ENCODE results near the gene MRC2.
A peak's percentile ranks its signal among the peaks of the same experiment; 100 is the strongest.

MRC2 gene

DNA sequence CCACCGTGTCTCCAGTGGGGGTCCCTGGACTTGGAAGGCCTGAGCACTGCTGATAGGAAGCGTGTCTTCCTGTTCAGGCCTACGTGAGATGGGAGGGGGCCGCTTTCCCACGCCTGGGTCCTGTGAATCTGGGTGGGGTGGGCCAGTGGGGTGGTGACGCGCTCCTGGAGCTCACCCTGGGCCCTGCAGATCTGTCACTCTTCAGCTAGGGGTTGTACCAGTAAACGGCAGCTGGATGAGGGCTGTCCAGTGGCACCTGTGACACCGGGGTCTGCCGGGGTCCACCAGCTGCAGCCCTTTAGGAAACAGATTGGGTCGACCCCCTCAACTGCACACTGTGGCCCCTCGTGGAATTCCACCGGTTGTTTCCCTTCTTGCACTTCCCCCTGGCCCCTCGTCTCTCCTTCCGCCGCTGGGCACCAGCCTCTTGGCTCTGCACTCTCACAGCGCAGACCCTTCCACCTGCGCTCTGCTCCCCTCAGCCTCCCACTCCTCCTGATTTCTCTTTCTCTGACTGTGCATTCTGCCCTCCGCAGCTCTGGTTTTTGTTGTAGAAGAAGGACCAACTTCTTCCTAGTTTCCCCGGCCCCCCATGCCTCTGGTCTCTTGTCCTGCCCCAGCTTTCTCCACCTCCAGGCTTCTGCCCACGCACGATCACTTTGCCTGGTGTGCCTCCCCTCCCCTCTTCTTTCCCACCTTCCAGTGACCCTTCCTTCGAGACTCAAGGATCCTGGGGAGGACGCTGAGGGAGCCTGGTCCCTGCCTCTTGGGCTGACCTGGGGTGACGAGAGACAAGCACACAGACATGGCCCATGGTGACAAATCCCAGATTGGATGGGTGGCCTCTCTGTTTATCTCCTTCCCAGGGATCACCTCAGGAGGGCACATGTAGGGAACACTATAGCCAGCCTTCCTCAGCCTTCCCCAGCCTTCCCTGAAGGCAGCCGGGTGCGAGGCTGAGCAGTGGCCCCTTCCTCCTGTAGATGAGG is 4.8 kb downstream of the MRC2 start:
- DNase-seq = no peak

DNA sequence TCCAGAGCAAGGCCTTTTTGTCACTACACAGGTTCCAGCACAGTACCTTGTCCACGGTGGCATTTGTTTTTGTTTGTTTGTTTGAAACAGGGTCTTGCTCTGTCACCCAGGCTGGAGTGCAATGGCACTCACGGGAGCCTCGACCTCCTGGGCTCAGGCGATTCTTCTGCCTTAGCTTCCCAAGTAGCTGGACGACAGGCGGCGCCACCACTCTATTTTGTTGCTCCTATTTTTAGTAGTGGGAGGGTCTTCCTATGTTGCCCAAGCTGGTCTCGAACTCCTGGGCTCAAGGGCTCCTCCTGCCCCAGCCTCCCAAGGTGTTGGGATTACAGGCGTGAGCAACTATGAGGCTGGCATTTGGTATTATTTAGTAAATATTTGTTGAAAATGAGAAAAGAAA is 10.3 kb downstream of the MRC2 start:
- DNase-seq = no peak

DNA sequence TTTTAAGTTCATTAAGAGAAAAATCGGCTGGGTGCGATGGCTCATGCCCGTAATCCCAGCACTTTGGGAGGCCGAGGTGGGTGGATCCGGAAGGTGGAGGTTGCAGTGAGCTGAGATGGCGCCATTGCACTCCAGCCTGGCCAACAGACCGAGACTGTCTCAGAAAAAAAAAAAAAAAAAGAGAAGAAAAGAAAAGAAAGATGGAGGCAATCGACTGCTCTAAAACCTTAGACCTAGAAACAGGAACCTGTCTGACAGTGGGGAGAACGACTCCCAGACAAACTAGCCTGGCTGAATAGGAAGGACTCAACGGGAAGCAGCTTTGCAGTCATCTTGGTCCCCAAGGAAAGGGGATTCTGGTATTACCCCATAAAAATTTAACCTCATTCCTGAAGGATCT is 13.7 kb downstream of the MRC2 start:
- no peak for DNase-seq

DNA sequence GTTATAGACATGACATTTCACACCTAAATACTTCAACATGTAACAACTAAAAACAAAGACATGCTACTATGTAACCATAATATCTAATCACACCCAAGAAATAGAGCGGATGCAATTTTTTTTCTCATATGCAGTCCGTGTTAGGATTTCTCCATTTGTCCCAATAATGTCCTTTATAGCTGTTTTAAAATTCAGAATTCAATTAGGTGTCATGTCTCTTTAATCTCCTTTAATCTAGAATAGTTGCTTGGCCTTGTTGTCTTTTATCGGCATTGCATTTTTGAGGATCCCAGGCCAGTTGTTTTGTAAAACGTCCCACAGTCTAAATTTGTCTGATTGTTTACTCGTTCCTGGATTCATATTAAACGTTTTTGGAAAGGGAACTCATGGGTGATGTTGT is 14.5 kb downstream of the MRC2 start:
- no peak for DNase-seq

DNA sequence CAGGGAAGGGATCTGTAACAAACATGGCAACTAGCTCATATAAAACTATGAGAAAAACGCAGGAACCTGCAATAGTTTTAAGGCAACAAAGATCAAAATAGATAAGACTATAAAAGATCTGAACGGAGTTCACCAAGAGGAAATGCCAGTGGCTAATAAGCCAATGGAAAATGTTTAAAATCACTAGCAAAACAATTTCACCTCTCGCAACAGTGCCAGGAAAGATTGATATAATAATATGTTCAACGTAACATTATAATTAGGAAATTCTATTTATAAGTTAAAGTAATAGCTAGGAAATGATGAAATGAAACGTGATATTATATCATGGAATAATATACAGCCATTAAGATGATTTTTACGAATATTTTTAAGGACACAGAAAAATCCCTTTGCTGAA is 16.0 kb downstream of the MRC2 start:
- no peak for DNase-seq

DNA sequence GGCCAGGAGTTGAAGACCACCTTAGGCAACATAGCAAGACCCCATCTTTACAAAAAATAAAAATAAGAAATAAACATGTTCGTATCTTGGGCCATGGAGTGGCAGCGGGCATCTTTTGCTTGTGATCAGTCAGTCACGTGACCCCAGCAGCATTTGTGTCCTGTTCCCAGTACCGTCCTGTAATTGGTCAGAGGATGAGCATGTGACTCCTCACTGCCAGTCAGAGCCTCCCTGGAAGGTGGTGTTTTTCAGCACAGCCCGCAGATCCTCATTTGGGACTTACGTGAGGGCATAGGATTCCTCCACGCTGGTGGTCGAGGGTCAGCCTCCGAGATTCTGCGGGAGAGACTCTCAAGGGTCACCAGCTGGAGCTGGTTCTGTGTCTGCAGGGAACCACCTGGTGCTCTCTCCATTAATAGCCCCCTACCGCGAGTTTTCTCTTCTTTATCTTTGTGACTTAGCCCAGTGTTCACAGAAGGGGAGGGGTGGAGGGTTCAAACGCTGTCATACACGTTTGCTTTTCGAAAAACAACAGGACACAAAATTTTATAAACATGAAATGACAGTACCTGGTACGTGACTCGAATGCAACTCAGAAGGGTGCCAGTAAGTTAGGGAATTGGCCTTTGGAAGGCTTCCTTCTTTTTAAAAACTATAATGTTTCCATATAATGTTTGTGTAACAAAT is 17.2 kb downstream of the MRC2 start:
- no peak for DNase-seq

DNA sequence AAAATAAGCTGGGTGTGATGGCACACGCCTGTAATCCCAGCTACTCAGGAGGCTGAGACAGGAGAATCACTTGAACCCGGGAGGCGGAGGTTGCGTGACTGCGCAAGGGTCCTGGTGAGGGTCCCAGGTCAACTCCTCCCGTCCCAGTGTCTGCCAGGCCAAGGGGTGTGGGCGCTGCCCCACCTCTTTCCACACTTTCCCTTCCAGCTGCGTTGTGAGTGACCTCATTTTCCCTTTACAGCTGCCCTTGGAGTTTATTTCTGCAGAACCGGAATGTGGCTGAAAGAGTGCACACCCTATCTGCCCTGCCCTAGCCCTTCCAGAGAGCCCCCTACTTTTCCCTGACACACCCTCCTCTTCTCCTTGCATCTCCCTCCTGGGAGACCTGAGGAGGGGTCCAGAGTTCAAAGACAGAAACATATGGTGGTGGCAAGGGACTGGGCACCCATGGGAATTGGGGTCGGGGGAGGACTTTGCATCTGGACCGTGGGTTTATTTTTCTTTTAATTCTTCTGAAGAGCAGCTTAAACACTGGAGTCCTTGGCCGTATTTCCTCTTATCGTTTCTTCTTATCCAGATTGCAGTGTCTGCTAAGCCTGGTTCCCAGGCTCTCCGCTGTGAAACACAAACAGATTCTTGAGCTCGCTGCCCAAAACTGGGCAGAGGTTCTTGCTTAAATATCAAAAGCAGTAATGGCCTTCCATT is 20.9 kb downstream of the MRC2 start:
- no peak for DNase-seq

DNA sequence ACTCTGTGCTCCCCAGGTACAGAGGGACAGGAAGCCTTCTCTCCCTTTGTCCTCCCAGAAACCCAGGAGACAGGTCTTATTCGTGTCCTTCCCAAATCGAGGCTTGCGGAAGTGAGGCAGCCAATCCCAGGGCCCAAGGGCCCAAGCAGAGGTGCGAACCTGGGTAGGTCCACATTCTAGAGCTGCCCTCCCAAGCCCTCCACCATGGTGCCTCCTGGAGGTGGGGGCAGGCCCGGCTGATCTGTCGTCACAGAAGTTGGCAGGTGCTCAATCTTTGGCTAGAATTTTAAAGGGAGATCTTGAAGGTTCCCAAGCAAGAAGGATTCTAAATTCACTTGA is 21.5 kb downstream of the MRC2 start:
- DNase-seq = no peak

DNA sequence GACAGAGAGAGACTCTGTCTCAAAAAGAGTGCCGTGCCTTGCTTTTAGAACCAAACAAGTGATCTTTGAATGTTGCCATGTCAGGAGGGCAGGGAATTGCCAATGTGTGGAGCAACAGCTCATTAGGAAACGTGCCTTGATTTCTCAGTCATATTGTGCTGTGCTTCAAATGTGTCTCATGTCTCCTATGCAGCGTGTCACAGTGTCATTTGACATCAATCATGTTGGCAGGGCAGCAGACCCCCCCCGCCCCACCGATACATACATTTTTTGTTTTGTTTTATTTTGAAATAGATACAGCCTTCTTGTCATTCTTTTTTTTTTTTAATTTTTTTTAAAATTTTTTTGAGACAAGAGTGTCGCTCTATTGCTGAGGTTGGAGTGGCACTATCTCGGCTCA is 22.1 kb downstream of the MRC2 start:
- DNase-seq = no peak

DNA sequence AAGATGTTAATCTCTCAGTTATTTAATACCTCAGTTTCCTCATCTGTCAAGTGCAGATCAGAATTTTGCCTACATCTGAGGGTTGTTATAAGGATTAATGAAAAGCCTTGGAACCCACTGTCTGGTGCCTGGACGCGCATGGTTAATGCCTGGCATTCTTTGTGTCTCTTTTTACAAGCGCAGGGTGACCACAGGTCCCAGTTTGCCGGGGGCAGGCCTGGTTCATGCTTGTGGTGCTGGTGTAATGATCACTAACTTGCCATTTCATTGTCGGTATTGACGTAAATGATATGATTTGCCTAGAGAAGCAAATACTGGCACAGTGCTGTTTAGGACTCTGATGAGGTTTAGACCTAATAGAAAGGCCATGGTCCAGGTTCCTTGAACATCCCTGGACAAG is 23.1 kb downstream of the MRC2 start:
- DNase-seq = no peak

DNA sequence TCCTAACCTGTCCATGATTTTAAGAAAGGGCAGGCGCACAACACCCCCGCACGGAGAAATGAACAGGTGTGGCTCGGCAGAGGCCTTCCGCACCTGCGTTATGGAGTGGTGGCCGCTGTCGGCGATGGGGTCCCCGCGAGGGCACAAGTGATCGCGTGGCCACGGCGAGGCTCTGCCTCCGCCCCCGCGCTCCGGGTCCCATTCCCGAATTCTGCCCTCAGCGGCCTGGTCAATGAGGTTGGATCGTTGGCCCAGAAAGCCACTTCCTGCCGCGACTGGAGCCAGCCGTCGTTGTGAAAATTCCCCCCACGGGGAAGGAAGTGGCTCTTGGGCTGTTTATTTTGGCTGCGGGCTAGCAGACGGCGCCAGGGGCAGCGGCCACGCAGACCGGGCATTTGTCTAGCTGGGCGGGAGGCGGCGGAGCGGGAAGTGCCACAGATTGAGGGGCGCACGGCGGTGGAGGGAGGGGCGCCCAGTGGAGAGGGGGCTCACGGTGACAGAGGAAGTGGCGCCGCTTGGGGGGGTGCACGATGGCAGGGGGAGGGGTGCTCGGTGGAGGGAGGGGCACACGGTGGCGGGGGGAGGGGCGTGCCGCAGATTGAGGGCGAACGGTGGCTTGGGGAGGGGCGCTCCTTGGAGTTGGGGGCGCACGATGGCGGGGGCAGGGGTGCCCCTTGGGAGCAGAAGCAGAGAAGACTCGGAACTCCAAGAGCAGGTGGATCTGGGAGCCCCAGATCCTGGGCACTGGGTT is 25.0 kb downstream of the MRC2 start:
- DNase-seq = peak; percentile 19

DNA sequence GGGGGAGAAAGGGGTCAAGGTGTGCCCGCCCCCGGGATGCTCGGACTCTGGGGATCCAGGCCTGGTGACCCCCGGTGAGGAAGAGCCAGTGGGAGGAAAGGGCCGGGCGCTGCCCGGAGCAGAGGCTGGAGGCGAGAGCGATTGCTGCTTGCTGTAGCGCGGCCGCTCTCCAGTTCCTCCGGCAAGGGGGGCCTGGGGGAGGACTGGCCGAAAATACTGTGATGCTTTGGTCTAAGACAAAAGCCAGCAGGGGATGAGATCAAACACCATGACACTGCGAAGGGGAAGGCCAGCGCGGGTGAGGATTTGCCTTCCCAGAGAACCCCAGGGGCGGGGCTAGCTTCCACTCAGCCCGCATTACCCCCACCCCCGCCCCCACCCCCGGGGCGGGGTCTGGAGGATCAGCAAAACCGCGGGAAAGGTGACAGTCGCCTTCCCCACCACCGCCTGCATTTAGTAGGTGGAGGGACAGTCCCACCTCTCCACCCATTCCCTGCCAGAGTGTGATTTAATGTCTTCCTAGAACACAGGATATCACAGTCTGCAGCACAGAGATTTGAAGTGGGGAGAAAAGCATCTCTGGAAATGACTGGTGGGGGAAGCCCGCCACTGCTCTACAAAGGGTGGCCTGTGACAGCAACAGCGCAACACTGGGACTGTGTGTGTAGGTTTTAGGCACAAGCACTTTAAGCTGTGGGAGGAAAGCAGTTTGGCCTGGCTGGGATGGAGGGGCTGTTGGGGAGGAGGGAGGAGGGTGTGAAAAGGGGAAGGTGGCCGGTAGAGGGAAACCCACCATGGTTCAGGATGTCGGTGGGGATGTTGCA is 25.7 kb downstream of the MRC2 start:
- peak; percentile 53 for DNase-seq

DNA sequence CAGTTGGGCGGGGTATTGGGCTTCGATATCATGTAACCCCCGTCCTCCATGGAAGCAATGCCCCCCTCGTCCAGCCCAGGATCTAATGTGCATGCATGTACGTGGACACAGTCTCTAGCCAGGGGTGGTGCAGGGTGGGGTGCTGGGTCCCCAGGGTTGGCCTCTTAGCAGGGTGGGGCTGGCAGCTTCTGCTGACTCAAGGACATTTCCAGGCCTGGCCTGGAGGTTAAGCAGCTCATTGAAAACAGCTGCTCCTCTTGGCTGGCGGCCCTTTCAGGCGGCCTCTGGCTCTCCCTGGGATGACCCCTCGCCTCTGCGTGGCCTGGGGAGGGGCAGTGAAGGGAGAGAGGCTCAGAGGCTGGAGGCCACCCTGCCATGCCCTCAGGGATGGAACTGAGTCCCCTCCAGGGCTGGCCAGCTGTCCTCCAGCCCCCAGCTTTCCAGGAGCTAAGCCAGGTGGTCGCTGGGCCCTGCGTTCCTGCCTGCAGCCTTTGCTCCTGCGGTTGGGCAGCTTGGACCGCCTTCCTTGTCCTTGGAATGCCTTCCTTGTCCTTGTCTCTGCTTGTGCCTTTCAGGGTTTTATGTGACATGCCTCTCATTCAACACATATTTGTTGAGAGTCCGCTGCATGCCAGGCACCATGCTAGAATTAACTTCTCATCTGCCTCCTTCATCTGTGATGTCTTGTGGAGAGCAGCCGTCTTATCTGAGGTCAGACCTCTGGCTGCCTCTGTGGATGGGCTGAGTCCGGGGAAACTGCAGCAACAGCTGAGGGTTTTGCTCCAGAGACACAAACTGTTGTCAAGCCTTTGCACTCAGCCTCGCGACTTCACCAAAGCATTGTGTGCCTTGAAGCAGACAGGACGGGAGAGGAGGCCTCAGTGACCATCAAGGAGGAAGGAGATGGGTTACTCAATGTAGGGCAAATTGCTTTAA is 26.6 kb downstream of the MRC2 start:
- DNase-seq = no peak

DNA sequence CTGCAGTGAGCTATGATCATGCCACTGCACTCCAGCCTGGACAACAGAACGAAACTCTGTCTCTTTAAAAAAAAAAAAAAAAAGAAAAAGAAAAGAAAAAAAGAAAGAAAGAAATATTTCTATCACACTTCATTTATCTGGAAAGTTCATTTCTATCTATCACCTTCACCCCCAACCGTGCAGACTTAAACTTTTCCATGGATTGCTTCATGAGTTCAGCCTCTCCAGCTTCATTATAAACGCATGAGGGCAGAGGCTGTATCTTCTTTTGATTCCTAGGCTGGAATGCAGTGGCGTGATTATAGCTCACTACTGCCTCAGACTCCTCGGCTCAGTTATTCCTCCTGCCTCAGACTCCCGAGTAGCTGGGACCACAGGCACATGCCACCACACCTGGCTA is 28.2 kb downstream of the MRC2 start:
- no peak for DNase-seq

DNA sequence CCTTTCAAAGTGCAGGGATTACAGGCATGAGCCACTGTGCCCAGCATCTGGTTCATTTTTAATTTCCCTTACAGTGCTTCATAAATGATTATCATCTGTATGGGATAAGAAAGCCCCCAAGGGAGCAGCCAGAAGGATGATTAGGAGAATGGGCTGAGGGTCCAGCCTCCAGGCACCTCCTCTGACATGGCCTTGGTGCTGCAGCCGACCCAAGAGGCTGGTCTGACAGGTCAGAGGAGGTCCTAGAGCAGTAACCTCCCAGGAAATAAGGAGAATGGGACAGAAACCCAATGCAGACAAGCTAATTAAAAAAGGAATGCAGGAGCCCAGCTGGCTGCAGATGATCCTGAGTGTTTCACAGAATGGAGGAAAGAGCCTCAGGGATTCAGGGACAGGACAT is 29.0 kb downstream of the MRC2 start:
- no peak for DNase-seq

DNA sequence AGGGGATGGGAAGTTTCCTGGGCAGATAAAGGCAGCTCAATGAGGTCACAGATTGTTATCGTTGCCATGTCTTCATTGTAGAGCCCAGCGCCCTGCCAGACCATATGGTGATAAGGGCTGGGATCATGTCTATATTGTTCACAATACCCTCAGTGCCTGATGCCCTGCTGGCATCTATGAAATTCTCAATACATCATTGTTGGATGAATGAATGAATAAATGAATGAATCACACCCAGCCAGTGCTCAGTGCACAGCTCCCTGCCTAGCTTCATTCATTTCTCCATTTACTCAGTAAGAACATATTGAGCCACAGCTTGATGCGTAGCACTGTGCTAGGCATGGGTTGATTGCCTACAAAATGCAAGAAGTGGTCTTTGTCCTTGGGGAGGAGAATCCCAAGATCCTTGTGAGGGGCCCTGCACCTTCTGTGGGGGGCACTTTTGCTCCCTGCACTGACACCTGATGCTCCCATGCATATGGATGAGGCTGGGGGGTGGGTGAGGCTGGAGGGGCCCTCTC is 29.7 kb downstream of the MRC2 start:
- no peak for DNase-seq

DNA sequence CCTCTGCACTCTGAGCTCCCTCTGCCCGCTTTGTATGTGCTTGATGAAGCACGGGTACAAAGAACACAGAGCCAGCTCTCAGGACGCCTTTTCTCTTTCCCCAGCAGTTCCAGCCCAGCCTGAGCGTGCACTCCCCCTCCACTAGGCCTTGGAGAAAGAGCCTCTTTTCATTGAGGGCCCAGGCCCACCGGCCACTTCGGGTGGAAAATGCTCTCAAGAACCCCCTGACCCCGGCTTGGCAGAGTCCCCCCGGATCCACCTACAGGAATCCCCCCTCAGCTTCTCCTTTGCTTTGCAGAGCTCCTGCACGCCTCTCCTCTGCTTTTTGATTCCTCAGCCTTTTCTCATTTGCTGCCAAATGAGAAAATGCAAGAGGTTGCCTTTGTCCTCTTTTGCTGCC is 30.2 kb downstream of the MRC2 start:
- no peak for DNase-seq

DNA sequence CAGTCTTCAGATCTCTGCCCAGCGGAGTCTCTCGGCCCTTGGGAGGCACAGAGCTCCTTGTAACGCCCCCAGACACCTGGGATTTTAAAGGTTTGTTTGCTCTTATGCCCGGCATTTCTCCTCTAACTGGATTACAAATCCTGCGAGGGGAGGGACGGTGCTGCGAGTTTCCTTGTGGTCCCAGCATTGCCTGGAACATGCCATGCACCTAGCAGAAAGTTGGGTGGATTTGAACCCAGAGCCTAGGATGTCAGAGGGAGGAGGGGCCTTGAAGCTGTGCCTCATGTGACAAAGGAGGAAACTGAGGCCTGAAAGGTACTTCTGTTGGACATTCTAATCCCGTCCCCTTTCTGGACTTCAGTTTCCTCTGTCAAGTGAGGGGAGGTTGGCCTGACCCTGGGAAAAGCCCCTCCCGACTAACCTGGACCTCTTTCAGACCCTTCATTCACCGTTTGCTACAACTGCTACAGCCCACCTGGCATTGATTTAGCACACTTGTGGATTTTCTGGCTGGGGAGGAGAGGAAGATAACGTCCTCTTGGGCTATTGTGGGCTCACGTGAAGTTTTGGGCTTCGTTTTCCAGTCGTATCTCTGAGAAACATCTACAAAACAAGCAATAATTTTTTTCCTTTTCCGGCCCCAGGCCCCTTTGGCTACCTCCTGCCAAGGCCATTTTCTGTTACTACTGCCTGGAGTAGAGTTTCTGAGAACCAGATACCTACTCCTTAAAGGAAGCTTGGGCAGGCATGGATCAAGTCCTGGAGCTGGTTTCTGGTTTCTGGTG is 30.9 kb downstream of the MRC2 start:
- DNase-seq = no peak

DNA sequence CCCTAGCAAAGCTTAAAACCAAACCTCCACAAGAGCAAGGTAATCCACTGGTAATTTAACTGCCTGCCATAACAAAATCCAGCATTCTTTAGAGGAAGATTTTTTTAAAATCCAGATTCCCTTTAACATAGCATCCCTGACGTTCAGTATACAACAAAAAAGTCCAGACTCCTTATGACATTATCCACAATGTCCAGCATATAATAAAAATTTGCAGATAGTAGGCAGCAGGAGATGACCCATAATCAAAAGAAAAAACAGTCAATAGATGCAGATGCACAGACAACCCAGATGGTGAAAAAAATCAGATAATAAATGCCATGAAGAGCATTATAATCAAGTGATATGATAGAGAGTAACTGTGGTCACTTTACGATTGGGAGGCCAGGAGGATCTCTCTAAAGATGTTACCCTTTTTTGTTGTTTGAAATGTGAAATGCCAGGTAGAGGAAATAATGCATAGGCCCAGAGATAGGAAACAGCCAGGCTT is 33.2 kb downstream of the MRC2 start:
- DNase-seq = no peak

DNA sequence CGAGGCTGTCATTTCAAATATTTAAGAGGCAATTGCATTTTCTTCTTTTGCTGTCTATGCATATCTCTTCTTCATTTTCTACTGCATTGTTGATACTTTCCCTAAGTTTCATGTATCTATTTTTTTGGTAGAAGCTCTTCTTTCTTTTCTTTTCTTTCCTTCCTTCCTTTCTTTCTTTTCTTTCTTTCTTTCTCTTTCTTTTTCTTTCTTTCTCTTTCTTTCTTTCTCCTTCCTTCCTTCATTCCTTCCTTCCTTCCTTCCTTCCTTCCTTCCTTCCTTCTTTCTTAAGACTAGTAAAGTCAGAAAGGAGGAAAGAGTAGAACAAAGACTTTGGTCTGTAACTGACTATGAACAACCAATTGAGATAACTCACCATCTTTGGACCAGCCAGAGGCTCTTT is 33.9 kb downstream of the MRC2 start:
- DNase-seq = no peak

Data from effector CD8-positive, alpha-beta T cell (primary cell).